GM12878 (cell line): ENCODE measurements around the gene PHLDA3. TPM values are rescaled to one million over a fixed set of nuclear protein-coding genes. Genes with fewer than 3 reads are reported as not detected.

ENCODE experiments used
- ATAC-seq: fragments of 200-7000 bp; cut with Tn5 transposase; 3 replicates; pipeline ENCODE4 v1.9.1; 2020; ENCODE audit warnings: mild to moderate bottlenecking, moderate library complexity
- BruUV-seq: library from RNA; stranded (reverse); fragments of 400-500 nt; replicated peaks from 2 replicates; lab custom pipeline; 2021; lab: Mats Ljungman, UMichigan
- CTCF ChIA-PET: fragments of 300-600 bp; sonication (Branson Sonifier 250); formaldehyde crosslinking; extraction: SDS; loops from one replicate; lab custom pipeline; 2021; ENCODE audit warnings: inconsistent platforms; lab: Yijun Ruan, JAX
- POLR2A ChIA-PET: fragments of 350-600 bp; formaldehyde crosslinking; extraction: SDS; loops from one replicate; lab custom pipeline; 2021; ENCODE audit warnings: inconsistent platforms; lab: Charles Lee
- RAD21 ChIA-PET: fragments of 300-600 bp; sonication (Branson Sonifier 250); formaldehyde crosslinking; loops from one replicate; lab custom pipeline; 2023; ENCODE audit warnings: antibody characterized with exemption; ENCODE audit not compliant: unreplicated experiment; lab: Charles Lee
- SMC1A ChIA-PET: fragments of 300-600 bp; sonication (Branson Sonifier 250); formaldehyde crosslinking; loops from one replicate; lab custom pipeline; 2023; ENCODE audit not compliant: unreplicated experiment, uncharacterized antibody; lab: Charles Lee
- DNase-seq: peaks from one replicate; pipeline ENCODE4 v3.0.0-alpha.2; 2011; ENCODE audit warnings: low read depth, low spot score
- FAIRE-seq: peaks from 3 replicates; lab custom pipeline; 2011; peaks lifted over from hg19 to GRCh38; lab: Jason Lieb, UNC
- H2AFZ ChIP-seq: 2 replicates; pipeline ENCODE4 v1.6.0; 2011; ENCODE audit warnings: low read depth, low read length, control low read depth; ENCODE audit not compliant: control insufficient read depth
- H3K27ac ChIP-seq: 2 replicates; pipeline ENCODE4 v1.5.1; 2011; ENCODE audit warnings: control low read depth; ENCODE audit not compliant: control insufficient read depth, insufficient read depth
- H3K27me3 ChIP-seq, 2 experiments: replicated peaks in 1 of 2; 2 replicates each; pipeline versions ENCODE4 v1.6.0 to v1.6.1; 2011; ENCODE audit warnings: low read length in 1 of 2; ENCODE audit not compliant: control insufficient read depth in 2 of 2, insufficient read depth in 2 of 2
- H3K36me3 ChIP-seq, 2 experiments: 2 replicates each; pipeline ENCODE4 v1.5.1; 2011; ENCODE audit warnings: low read length in 1 of 2; ENCODE audit not compliant: control insufficient read depth in 2 of 2, insufficient read depth in 2 of 2
- H3K4me1 ChIP-seq: 2 replicates; pipeline ENCODE4 v1.6.1; 2011; ENCODE audit warnings: mild to moderate bottlenecking, low read length, moderate library complexity, mixed read lengths; ENCODE audit not compliant: control insufficient read depth, insufficient read depth
- H3K4me2 ChIP-seq: 2 replicates; pipeline ENCODE4 v1.6.0; 2011; ENCODE audit warnings: control low read depth; ENCODE audit not compliant: control insufficient read depth, insufficient read depth
- H3K4me3 ChIP-seq: fragments of 200-600 bp; sonication (generic); 2 replicates; pipeline ENCODE4 v1.5.1; 2016
- H3K79me2 ChIP-seq: 2 replicates; pipeline ENCODE4 v1.6.0; 2011; ENCODE audit warnings: low read length; ENCODE audit not compliant: control insufficient read depth, insufficient read depth
- H3K9ac ChIP-seq: 2 replicates; pipeline ENCODE4 v1.8.0; 2011; ENCODE audit warnings: low read length, control low read depth, mixed read lengths; ENCODE audit not compliant: control insufficient read depth, insufficient read depth
- H3K9me3 ChIP-seq: replicated peaks from 3 replicates; pipeline ENCODE4 v1.5.1; 2011; ENCODE audit warnings: mild to moderate bottlenecking, low read length; ENCODE audit not compliant: control insufficient read depth, insufficient read depth
- H4K20me1 ChIP-seq: 2 replicates; pipeline ENCODE4 v1.6.0; 2011; ENCODE audit not compliant: control insufficient read depth, insufficient read depth
- BACH1 ChIP-seq: fragments of 450-650 bp; IDR thresholded peaks from 2 replicates; pipeline ENCODE4 v1.6.1; 2017; ENCODE audit warnings: mild to moderate bottlenecking, borderline replicate concordance
- BCL3 ChIP-seq: IDR thresholded peaks from 2 replicates; pipeline ENCODE4 v1.6.1; 2011; ENCODE audit warnings: borderline replicate concordance, low read depth, mild to moderate bottlenecking, moderate library complexity, low read length; ENCODE audit not compliant: insufficient read depth, poor library complexity, severe bottlenecking
- CHD2 ChIP-seq: IDR thresholded peaks from 2 replicates; pipeline ENCODE4 v1.6.1; 2011; ENCODE audit warnings: low read depth, low read length, improper control_type of control experiment, borderline replicate concordance
- JUNB ChIP-seq: IDR thresholded peaks from 2 replicates; pipeline ENCODE4 v1.6.1; 2016; ENCODE audit warnings: antibody characterized with exemption, mild to moderate bottlenecking
- NBN ChIP-seq: fragments of 450-650 bp; IDR thresholded peaks from 2 replicates; pipeline ENCODE4 v1.6.1; 2016
- NR2C2 ChIP-seq: IDR thresholded peaks from 2 replicates; pipeline ENCODE4 v1.6.1; 2011; ENCODE audit warnings: borderline replicate concordance, low read depth; ENCODE audit not compliant: control insufficient read depth, insufficient read length
- PKNOX1 ChIP-seq: fragments of 450-650 bp; IDR thresholded peaks from 2 replicates; pipeline ENCODE4 v1.6.1; 2016; ENCODE audit warnings: mild to moderate bottlenecking
- RAD21 ChIP-seq: IDR thresholded peaks from 2 replicates; pipeline ENCODE4 v1.6.1; 2011; ENCODE audit warnings: mild to moderate bottlenecking, low read depth, low read length, moderate library complexity; ENCODE audit not compliant: insufficient read depth
- RELB ChIP-seq: fragments of 450-650 bp; IDR thresholded peaks from 2 replicates; pipeline ENCODE4 v1.6.1; 2017; ENCODE audit warnings: low read depth, mild to moderate bottlenecking, moderate library complexity
- SMC3 ChIP-seq: IDR thresholded peaks from 2 replicates; pipeline ENCODE4 v1.6.1; 2011; ENCODE audit warnings: low read length, improper control_type of control experiment, borderline replicate concordance
- TCF12 ChIP-seq: IDR thresholded peaks from 2 replicates; pipeline ENCODE4 v1.6.1; 2011; ENCODE audit warnings: low read depth, mild to moderate bottlenecking, low read length
- USF2 ChIP-seq: IDR thresholded peaks from 2 replicates; pipeline ENCODE4 v1.6.1; 2011; ENCODE audit warnings: low read depth, low read length, improper control_type of control experiment, borderline replicate concordance
- YY1 ChIP-seq: IDR thresholded peaks from 2 replicates; pipeline ENCODE4 v1.6.1; 2011; ENCODE audit warnings: low read depth, mild to moderate bottlenecking, low read length
- ZBTB33 ChIP-seq: fragments of 450-650 bp; IDR thresholded peaks from 2 replicates; pipeline ENCODE4 v1.6.1; 2017; ENCODE audit warnings: mild to moderate bottlenecking
- ZSCAN29 ChIP-seq: fragments of 450-650 bp; IDR thresholded peaks from 2 replicates; pipeline ENCODE4 v1.6.1; 2017; ENCODE audit warnings: mild to moderate bottlenecking, moderate library complexity
- WGBS: methylation state at CpG from one replicate; pipeline ENCODE4 v1.1.6; 2016; ENCODE audit warnings: low lambda C conversion rate; ENCODE audit not compliant: insufficient replicate concordance, insufficient coverage; ENCODE audit errors: missing lambda C conversion rate; 5-methylcytosine and 5-hydroxymethylcytosine counted together
- in situ Hi-C: fragments of 300-500 bp; cut with MboI; formaldehyde crosslinking; loops from 9 replicates; pipeline ENCODE4 v1.14.3; 2018; ENCODE audit warnings: mixed read lengths
- intact Hi-C: fragments of 100-400 bp; cut with micrococcal nuclease; formaldehyde crosslinking; loops from one replicate; pipeline ENCODE4 v1.14.2; 2022; ENCODE audit not compliant: unreplicated experiment
- polyA plus RNA-seq, 11 experiments: library from polyadenylated mRNA; depleted of rRNA in 4 of 11; unstranded in 6 of 11; stranded (reverse) in 5 of 11; fragments of >200 nt; fragmentation: Nextera tagmentation in 4 of 11; fragmentation: Illumina TruSeq in 1 of 11; extraction: Ambion mirVana in 4 of 11; extraction: Trizol in 1 of 11; gene quantifications; 1 replicate in 1 of 11; 2 replicates in 10 of 11; pipeline versions ENCODE4 v1.2.1 to v1.2.3, GENCODE V29; 2011 to 2016; ENCODE audit warnings: inconsistent platforms in 2 of 11, missing spikeins in 2 of 11, low read depth in 1 of 11
- total RNA-seq, 4 experiments: library from RNA; depleted of rRNA in 3 of 4; stranded (reverse); fragments of >200 nt in 3 of 4; fragmentation: Illumina TruSeq in 1 of 4; extraction: Trizol in 1 of 4; gene quantifications; 2 replicates each; pipeline versions ENCODE4 v1.2.1 to v1.2.3, GENCODE V29; 2013 to 2021

PHLDA3 gene
- total and polyA plus RNA-seq, 10 of the 15 experiments (the other 5 are each of a cell fraction or from before 2014, with no cell fraction given) = 0.60 to 57.4 (median 21.8) TPM

GRCh38 chr1:201427963-201428362 lies 41.0 kb downstream of the PHLDA3 start:
- Histone ChIP-seq H2AFZ (no peak overlapping the region), H3K36me3 (no peaks in the 10 kb centered on the region), H3K9ac (no peak overlapping the region), H3K27me3 (no peaks in the 10 kb centered on the region), H3K4me3 (no peak overlapping the region), H3K4me2 (no peak overlapping the region), H3K27ac (no peak overlapping the region), H3K9me3 (no peaks in the 10 kb centered on the region; the same call in 2 of the 3 replicates), H4K20me1 (no peaks in the 10 kb centered on the region), H3K4me1 (peaks cover 3% of the 10 kb centered on the region), H3K79me2 (no peaks in the 10 kb centered on the region)
- no peak for ATAC-seq
- no peak for FAIRE-seq
- CTCF ChIA-PET = no interaction called here
- 7% methylated on average over 4 of the region's 6 CpGs for WGBS
- in situ Hi-C loops = no loop called here
- no peak for DNase-seq
- TF ChIP-seq RAD21 (no peak), RELB (no peak), SMC3 (no peak), ZBTB33 (no peak), JUNB (no peak), ZSCAN29 (no peak), YY1 (no peak), TCF12 (no peak), BCL3 (no peak), CHD2 (no peak), BACH1 (no peak), NR2C2 (no peak), PKNOX1 (no peak), NBN (no peak), USF2 (no peak)
- SMC1A ChIA-PET = no interaction called here
- intact Hi-C loops = no loop called here
- RAD21 ChIA-PET = interaction anchor here (0.6 to 0.9 kb wide), 2 partner anchors 52 to 81 kb away, joined by 3 read pairs; no protein-coding TSS in a partner anchor
- POLR2A ChIA-PET = no interaction called here
- no TSS peak for BruUV-seq
